Loucy (cell line): ENCODE data around the gene SLC4A1.

Source experiments
- CTCF ChIP-seq: fragments of 200-600 bp; sonication (generic); conservative IDR thresholded peaks from 2 replicates; pipeline ENCODE4 v1.5.1; 2014; ENCODE audit warnings: mild to moderate bottlenecking, antibody characterized with exemption, low read length
- EZH2phosphoT487 ChIP-seq: fragments of 200-600 bp; IDR thresholded peaks from 2 replicates; pipeline ENCODE4 v1.6.1; 2018; ENCODE audit warnings: antibody characterized with exemption, mild to moderate bottlenecking, moderate library complexity, borderline replicate concordance

- no peak for TF ChIP-seq CTCF
- TF ChIP-seq EZH2phosphoT487, result no peak
Measured at GRCh38 chr17:44280392-44280937, 12.5 kb upstream of the SLC4A1 start.
